Osteocyte (in vitro differentiated cells): ENCODE measurements around the gene CCDC24. TPM values are rescaled to one million over a fixed set of nuclear protein-coding genes. Genes with fewer than 3 reads are reported as not detected.

Experiments
- DNase-seq: peaks from one replicate; pipeline ENCODE4 v3.0.0; 2021; ENCODE audit warnings: mixed read lengths; ENCODE audit not compliant: unreplicated experiment; ENCODE audit errors: extremely low spot score
- H3K27ac Mint-ChIP-seq: one replicate; pipeline ENCODE4 v1.8.0; 2021; ENCODE audit warnings: mild to moderate bottlenecking, mixed read lengths; ENCODE audit not compliant: unreplicated experiment
- H3K27me3 Mint-ChIP-seq: one replicate; pipeline ENCODE4 v1.8.0; 2021; ENCODE audit warnings: mixed read lengths; ENCODE audit not compliant: unreplicated experiment
- H3K36me3 Mint-ChIP-seq: one replicate; pipeline ENCODE4 v1.8.0; 2021; ENCODE audit warnings: mixed read lengths; ENCODE audit not compliant: unreplicated experiment
- H3K4me1 Mint-ChIP-seq: one replicate; pipeline ENCODE4 v1.8.0; 2021; ENCODE audit warnings: mixed read lengths; ENCODE audit not compliant: unreplicated experiment
- H3K4me3 Mint-ChIP-seq: one replicate; pipeline ENCODE4 v1.8.0; 2021; ENCODE audit warnings: mild to moderate bottlenecking, moderate library complexity, mixed read lengths; ENCODE audit not compliant: unreplicated experiment
- H3K9me3 Mint-ChIP-seq: one replicate; pipeline ENCODE4 v1.8.0; 2021; ENCODE audit warnings: mixed read lengths; ENCODE audit not compliant: unreplicated experiment
- CTCF ChIP-seq: fragments of 200-600 bp; sonication (generic); IDR thresholded peaks from 2 replicates; pipeline ENCODE4 v1.5.0; 2021; ENCODE audit warnings: antibody characterized with exemption, mild to moderate bottlenecking, moderate library complexity
- total RNA-seq: library from RNA; stranded (reverse); gene quantifications from 2 replicates; pipeline ENCODE4 v1.2.1, GENCODE V29; 2021

CCDC24 gene
- total RNA-seq, 1 donor from 2014 or later = 5.1 TPM

GRCh38 chr1:44024903-44025525 lies 33.6 kb downstream of the CCDC24 start:
- H3K36me3 Mint-ChIP-seq = peaks cover 9% of the 10 kb centered on the region
- H3K27ac Mint-ChIP-seq = peak overlapping the region; percentile 81
- peaks cover 37% of the 10 kb centered on the region for H3K4me1 Mint-ChIP-seq
- peak overlapping the region; percentile 8 for H3K4me3 Mint-ChIP-seq
- no peak for TF ChIP-seq CTCF
- no peaks in the 10 kb centered on the region for H3K27me3 Mint-ChIP-seq
- no peak for DNase-seq
- H3K9me3 Mint-ChIP-seq = no peaks in the 10 kb centered on the region

GRCh38 chr1:44025816-44026215 lies 34.4 kb downstream of the CCDC24 start:
- no peaks in the 10 kb centered on the region for H3K9me3 Mint-ChIP-seq
- H3K27ac Mint-ChIP-seq = no peak overlapping the region
- peaks cover 9% of the 10 kb centered on the region for H3K36me3 Mint-ChIP-seq
- no peak for DNase-seq
- H3K27me3 Mint-ChIP-seq = no peaks in the 10 kb centered on the region
- no peak for TF ChIP-seq CTCF
- H3K4me3 Mint-ChIP-seq = no peak overlapping the region
- H3K4me1 Mint-ChIP-seq = peaks cover 37% of the 10 kb centered on the region

GRCh38 chr1:44027320-44027719 lies 35.9 kb downstream of the CCDC24 start:
- H3K27me3 Mint-ChIP-seq = no peaks in the 10 kb centered on the region
- peaks cover 5% of the 10 kb centered on the region for H3K36me3 Mint-ChIP-seq
- H3K27ac Mint-ChIP-seq = no peak overlapping the region
- no peaks in the 10 kb centered on the region for H3K9me3 Mint-ChIP-seq
- DNase-seq = no peak
- no peak for TF ChIP-seq CTCF
- peaks cover 48% of the 10 kb centered on the region for H3K4me1 Mint-ChIP-seq
- H3K4me3 Mint-ChIP-seq = no peak overlapping the region

- no peaks in the 10 kb centered on the region for H3K9me3 Mint-ChIP-seq
- peak overlapping the region; percentile 94 for H3K4me3 Mint-ChIP-seq
- peak overlapping the region; percentile 86 for H3K27ac Mint-ChIP-seq
- no peak for TF ChIP-seq CTCF
- H3K27me3 Mint-ChIP-seq = no peaks in the 10 kb centered on the region
- no peaks in the 10 kb centered on the region for H3K36me3 Mint-ChIP-seq
- no peak for DNase-seq
- peaks cover 47% of the 10 kb centered on the region for H3K4me1 Mint-ChIP-seq
These were observed 38.0 kb downstream of the CCDC24 start for GRCh38 chr1:44029260-44029910.

- Mint-ChIP-seq H3K27ac (peak overlapping the region; percentile 86), H3K9me3 (no peaks in the 10 kb centered on the region), H3K36me3 (no peaks in the 10 kb centered on the region), H3K4me3 (peak overlapping the region; percentile 94), H3K4me1 (peaks cover 40% of the 10 kb centered on the region), H3K27me3 (no peaks in the 10 kb centered on the region)
- TF ChIP-seq CTCF = no peak
- DNase-seq = peak; percentile 92
These were observed 38.7 kb downstream of the CCDC24 start for GRCh38 chr1:44029911-44030604.
